ENCODE measurements around the gene WDR26.
A peak's percentile ranks its signal among the peaks of the same experiment; 100 is the strongest.

The WDR26 gene

DNA sequence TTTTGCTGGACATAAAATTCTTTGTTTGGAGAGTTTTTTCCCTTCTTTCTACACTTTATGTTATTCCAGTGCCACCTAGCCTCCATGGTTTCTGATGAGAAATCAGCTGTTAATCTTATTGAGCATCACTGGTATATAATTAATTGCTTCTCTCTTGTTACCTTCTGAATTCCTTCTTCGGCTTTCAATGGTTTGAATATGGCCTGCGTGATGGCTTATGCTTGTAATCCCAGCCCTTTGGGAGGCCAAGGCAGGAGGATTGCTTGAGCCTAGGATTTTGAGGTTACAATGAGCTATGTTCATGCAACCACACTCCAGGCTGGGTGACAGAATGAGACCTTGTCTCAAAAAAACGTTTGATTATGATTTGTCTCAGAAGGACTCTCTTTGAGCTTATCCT lies 90.9 kb downstream of the WDR26 start:
- DNase-seq, result peak; percentile 50

DNA sequence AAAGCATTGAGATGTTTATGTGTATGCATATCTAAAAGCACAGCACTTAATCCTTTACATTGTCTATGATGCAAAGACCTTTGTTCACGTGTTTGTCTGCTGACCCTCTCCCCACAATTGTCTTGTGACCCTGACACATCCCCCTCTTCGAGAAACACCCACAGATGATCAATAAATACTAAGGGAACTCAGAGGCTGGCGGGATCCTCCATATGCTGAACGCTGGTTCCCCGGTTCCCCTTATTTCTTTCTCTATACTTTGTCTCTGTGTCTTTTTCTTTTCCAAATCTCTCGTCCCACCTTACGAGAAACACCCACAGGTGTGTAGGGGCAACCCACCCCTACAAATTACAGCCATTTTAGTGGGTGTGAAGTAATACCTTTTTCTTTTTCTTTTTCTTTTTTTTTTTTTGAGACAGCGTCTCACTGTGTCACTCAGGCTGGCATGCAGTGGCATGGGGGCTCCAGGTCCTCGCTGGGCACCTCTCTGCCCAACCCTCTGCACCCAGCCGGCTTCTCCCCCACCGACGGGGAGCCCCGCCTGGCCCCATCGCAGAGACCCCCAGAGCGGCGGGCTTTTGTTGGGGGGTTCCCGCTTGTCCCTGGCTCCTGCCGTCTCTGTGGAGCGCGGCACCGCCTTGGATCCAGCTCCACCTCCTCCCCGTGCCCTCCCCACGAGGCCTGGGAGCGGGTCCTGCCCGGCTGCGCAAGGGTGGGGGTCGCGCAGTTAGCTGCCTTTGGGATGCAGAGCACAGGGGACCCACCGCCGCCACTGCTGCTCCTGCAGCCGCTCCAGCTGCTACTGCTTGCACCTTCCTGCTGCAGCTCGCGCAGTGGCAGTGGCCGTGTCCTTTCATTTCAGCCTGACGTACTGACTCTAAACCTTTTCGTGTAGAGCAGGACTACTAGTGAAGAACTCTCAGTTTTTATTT lies 93.9 kb downstream of the WDR26 start:
- DNase-seq, result peak; percentile 58

- no peak for DNase-seq
These were observed 95.1 kb downstream of the WDR26 start for GRCh38 chr1:224339442-224340033.

- peak; percentile 30 for DNase-seq
These were observed 96.3 kb downstream of the WDR26 start for GRCh38 chr1:224338150-224338838.
